HEK293 (cell line): ENCODE results near the gene MCU.

ENCODE experiments used
- HIC1 ChIP-seq: fragments of 450-650 bp; formaldehyde crosslinking; IDR thresholded peaks from 2 replicates; pipeline ENCODE4 v1.5.1; 2016; ENCODE audit warnings: missing biosample characterization, missing genetic modification characterization
- IKZF3 ChIP-seq: fragments of 450-650 bp; IDR thresholded peaks from 2 replicates; pipeline ENCODE4 v1.5.0; 2018; ENCODE audit warnings: missing biosample characterization, mild to moderate bottlenecking, missing genetic modification characterization, moderate library complexity
- KLF7 ChIP-seq: fragments of 450-650 bp; formaldehyde crosslinking; IDR thresholded peaks from 2 replicates; pipeline ENCODE4 v1.5.1; 2016; ENCODE audit warnings: missing biosample characterization, missing genetic modification characterization, borderline replicate concordance
- KLF9 ChIP-seq: fragments of 450-650 bp; formaldehyde crosslinking; IDR thresholded peaks from 2 replicates; pipeline ENCODE4 v1.5.1; 2016; ENCODE audit warnings: missing biosample characterization, missing genetic modification characterization, low read depth
- MEIS1 ChIP-seq: sonication (generic); formaldehyde crosslinking; IDR thresholded peaks from 2 replicates; pipeline ENCODE4 v1.8.1; 2022; ENCODE audit warnings: missing genetic modification reagents, mild to moderate bottlenecking, borderline replicate concordance
- REPIN1 ChIP-seq: fragments of 450-650 bp; formaldehyde crosslinking; IDR thresholded peaks from 2 replicates; pipeline ENCODE4 v1.5.1; 2017; ENCODE audit warnings: missing biosample characterization, missing genetic modification characterization, low read depth
- SCRT2 ChIP-seq: fragments of 450-650 bp; formaldehyde crosslinking; IDR thresholded peaks from 2 replicates; pipeline ENCODE4 v1.5.1; 2016; ENCODE audit warnings: missing biosample characterization, missing genetic modification characterization
- SP2 ChIP-seq: fragments of 450-650 bp; formaldehyde crosslinking; IDR thresholded peaks from 2 replicates; pipeline ENCODE4 v1.5.1; 2016; ENCODE audit warnings: missing biosample characterization, missing genetic modification characterization
- SP7 ChIP-seq: fragments of 450-650 bp; formaldehyde crosslinking; IDR thresholded peaks from 2 replicates; pipeline ENCODE4 v1.5.1; 2016; ENCODE audit warnings: missing biosample characterization, missing genetic modification characterization
- TCF7L2 ChIP-seq: IDR thresholded peaks from 2 replicates; pipeline ENCODE4 v1.6.1; 2011; ENCODE audit warnings: low read depth, mild to moderate bottlenecking, inconsistent platforms, low read length, moderate library complexity, borderline replicate concordance
- ZBTB17 ChIP-seq: fragments of 450-650 bp; formaldehyde crosslinking; IDR thresholded peaks from 2 replicates; pipeline ENCODE4 v1.5.1; 2016; ENCODE audit warnings: missing biosample characterization, missing genetic modification characterization
- ZFP3 ChIP-seq: fragments of 450-650 bp; formaldehyde crosslinking; IDR thresholded peaks from 2 replicates; pipeline ENCODE4 v1.5.1; 2016; ENCODE audit warnings: low read depth, missing biosample characterization, missing genetic modification characterization
- ZNF132 ChIP-seq: fragments of 450-650 bp; formaldehyde crosslinking; IDR thresholded peaks from 2 replicates; pipeline ENCODE4 v1.5.1; 2017; ENCODE audit warnings: missing biosample characterization, missing genetic modification characterization, borderline replicate concordance
- ZNF140 ChIP-seq: fragments of 450-650 bp; formaldehyde crosslinking; IDR thresholded peaks from 2 replicates; pipeline ENCODE4 v1.5.1; 2016; ENCODE audit warnings: missing biosample characterization, missing genetic modification characterization
- ZNF146 ChIP-seq: fragments of 450-650 bp; formaldehyde crosslinking; IDR thresholded peaks from 2 replicates; pipeline ENCODE4 v1.5.1; 2016; ENCODE audit warnings: missing biosample characterization, missing genetic modification characterization
- ZNF155 ChIP-seq: fragments of 450-650 bp; formaldehyde crosslinking; IDR thresholded peaks from 2 replicates; pipeline ENCODE4 v1.5.1; 2016; ENCODE audit warnings: missing biosample characterization, missing genetic modification characterization
- ZNF202 ChIP-seq: fragments of 450-650 bp; formaldehyde crosslinking; IDR thresholded peaks from 2 replicates; pipeline ENCODE4 v1.5.1; 2016; ENCODE audit warnings: missing biosample characterization, missing genetic modification characterization, borderline replicate concordance
- ZNF211 ChIP-seq: fragments of 450-650 bp; formaldehyde crosslinking; IDR thresholded peaks from 2 replicates; pipeline ENCODE4 v1.5.1; 2016; ENCODE audit warnings: low read depth, missing biosample characterization, missing genetic modification characterization
- ZNF239 ChIP-seq: fragments of 450-650 bp; formaldehyde crosslinking; IDR thresholded peaks from 2 replicates; pipeline ENCODE4 v1.5.1; 2016; ENCODE audit warnings: missing biosample characterization, missing genetic modification characterization
- ZNF266 ChIP-seq: fragments of 450-650 bp; formaldehyde crosslinking; IDR thresholded peaks from 2 replicates; pipeline ENCODE4 v1.5.1; 2016; ENCODE audit warnings: missing biosample characterization, missing genetic modification characterization, low read depth
- ZNF311 ChIP-seq: fragments of 450-650 bp; formaldehyde crosslinking; IDR thresholded peaks from 2 replicates; pipeline ENCODE4 v1.5.1; 2017; ENCODE audit warnings: missing biosample characterization, missing genetic modification characterization, borderline replicate concordance
- ZNF354C ChIP-seq: fragments of 450-650 bp; formaldehyde crosslinking; IDR thresholded peaks from 2 replicates; pipeline ENCODE4 v1.5.1; 2016; ENCODE audit warnings: missing biosample characterization, missing genetic modification characterization, low read depth, borderline replicate concordance
- ZNF362 ChIP-seq: fragments of 450-650 bp; formaldehyde crosslinking; IDR thresholded peaks from 2 replicates; pipeline ENCODE4 v1.5.1; 2016; ENCODE audit warnings: missing biosample characterization, missing genetic modification characterization
- ZNF48 ChIP-seq: fragments of 450-650 bp; formaldehyde crosslinking; IDR thresholded peaks from 2 replicates; pipeline ENCODE4 v1.5.1; 2016; ENCODE audit warnings: missing biosample characterization, missing genetic modification characterization
- ZNF518A ChIP-seq: fragments of 450-650 bp; formaldehyde crosslinking; conservative IDR thresholded peaks from 2 replicates; pipeline ENCODE4 v1.5.1; 2016; ENCODE audit warnings: low read depth, missing biosample characterization, missing genetic modification characterization
- ZNF521 ChIP-seq: fragments of 450-650 bp; formaldehyde crosslinking; IDR thresholded peaks from 2 replicates; pipeline ENCODE4 v1.5.1; 2017; ENCODE audit warnings: missing biosample characterization, mild to moderate bottlenecking, missing genetic modification characterization
- ZNF600 ChIP-seq: fragments of 450-650 bp; formaldehyde crosslinking; IDR thresholded peaks from 2 replicates; pipeline ENCODE4 v1.5.1; 2016; ENCODE audit warnings: missing biosample characterization, missing genetic modification characterization
- ZNF629 ChIP-seq: fragments of 450-650 bp; formaldehyde crosslinking; IDR thresholded peaks from 2 replicates; pipeline ENCODE4 v1.5.1; 2017; ENCODE audit warnings: missing biosample characterization, missing genetic modification characterization
- ZNF704 ChIP-seq: fragments of 450-650 bp; formaldehyde crosslinking; IDR thresholded peaks from 2 replicates; pipeline ENCODE4 v1.5.1; 2016; ENCODE audit warnings: missing biosample characterization, missing genetic modification characterization
- ZSCAN16 ChIP-seq: fragments of 450-650 bp; formaldehyde crosslinking; IDR thresholded peaks from 2 replicates; pipeline ENCODE4 v1.5.1; 2016; ENCODE audit warnings: missing biosample characterization, missing genetic modification characterization
- TF ChIP-seq, protein P1 (sequence below): fragments of 450-650 bp; formaldehyde crosslinking; IDR thresholded peaks from 2 replicates; pipeline ENCODE4 v1.5.1; 2017; ENCODE audit warnings: missing biosample characterization, mild to moderate bottlenecking, missing genetic modification characterization, moderate library complexity

The MCU gene

DNA sequence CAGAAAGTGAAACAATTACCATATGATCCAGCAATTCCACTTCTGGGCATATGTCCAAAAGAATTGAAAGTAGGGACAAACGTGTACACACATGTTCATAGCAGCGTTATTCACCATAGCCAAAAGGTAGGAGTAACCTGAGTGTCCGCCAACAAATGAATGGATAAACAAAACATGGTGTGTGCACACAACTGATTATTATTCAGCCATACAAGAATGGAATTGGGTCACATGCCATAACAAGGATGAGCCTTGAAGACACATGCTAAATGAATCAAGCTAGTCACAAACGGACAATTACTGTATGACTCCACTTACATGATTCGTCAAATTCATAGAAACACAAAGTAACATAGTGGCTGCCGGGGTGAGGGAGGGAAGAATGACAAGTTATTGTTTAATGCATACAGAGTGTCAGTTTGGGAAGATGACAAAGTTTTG lies 197.5 kb downstream of the MCU start (continued):
- TF ChIP-seq ZFP3 (tag by site-specific recombination) (no peak), ZNF311 (tag by site-specific recombination) (no peak), ZBTB17 (tag by site-specific recombination) (peak; percentile 45; the same call in 1 of the 2 replicates), ZNF704 (no peak), ZNF354C (no peak), ZNF155 (tag by site-specific recombination) (no peak), ZNF211 (no peak), MEIS1 (no peak), SCRT2 (tag by site-specific recombination) (no peak), ZNF518A (tag by site-specific recombination) (no peak), ZNF521 (tag by site-specific recombination) (no peak), SP2 (tag by site-specific recombination) (no peak), ZNF146 (tag by site-specific recombination) (no peak), ZNF202 (tag by site-specific recombination) (no peak), REPIN1 (tag by site-specific recombination) (no peak), ZNF266 (tag by site-specific recombination) (no peak), IKZF3 (tag by site-specific recombination) (no peak), KLF7 (tag by site-specific recombination) (no peak), KLF9 (no peak), ZSCAN16 (tag by site-specific recombination) (no peak), TCF7L2 (no peak), SP7 (tag by site-specific recombination) (peak; percentile 48; the same call in 1 of the 2 replicates), ZNF600 (tag by site-specific recombination) (peak; percentile 82), ZNF48 (tag by site-specific recombination) (no peak), ZNF132 (tag by site-specific recombination) (no peak), HIC1 (no peak), ZNF239 (no peak), ZNF629 (tag by site-specific recombination) (0 out of 2 replicates have a peak, but pooled peaks have one; percentile 25), ZNF140 (no peak), ZNF362 (tag by site-specific recombination) (0 out of 2 replicates have a peak, but pooled peaks have one; percentile 14)
- TF ChIP-seq, protein P1, sequence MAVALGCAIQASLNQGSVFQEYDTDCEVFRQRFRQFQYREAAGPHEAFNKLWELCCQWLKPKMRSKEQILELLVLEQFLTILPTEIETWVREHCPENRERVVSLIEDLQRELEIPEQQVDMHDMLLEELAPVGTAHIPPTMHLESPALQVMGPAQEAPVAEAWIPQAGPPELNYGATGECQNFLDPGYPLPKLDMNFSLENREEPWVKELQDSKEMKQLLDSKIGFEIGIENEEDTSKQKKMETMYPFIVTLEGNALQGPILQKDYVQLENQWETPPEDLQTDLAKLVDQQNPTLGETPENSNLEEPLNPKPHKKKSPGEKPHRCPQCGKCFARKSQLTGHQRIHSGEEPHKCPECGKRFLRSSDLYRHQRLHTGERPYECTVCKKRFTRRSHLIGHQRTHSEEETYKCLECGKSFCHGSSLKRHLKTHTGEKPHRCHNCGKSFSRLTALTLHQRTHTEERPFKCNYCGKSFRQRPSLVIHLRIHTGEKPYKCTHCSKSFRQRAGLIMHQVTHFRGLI, result no peak
